AG10803 (cell line): Measurements from ENCODE around the gene EFCAB11.
A peak's percentile ranks its signal among the peaks of the same experiment; 100 is the strongest.

Experiments
- DNase-seq: peaks from one replicate; pipeline ENCODE4 v3.0.0; 2010; ENCODE audit warnings: low read depth
- H3K4me3 ChIP-seq: 2 replicates; pipeline ENCODE4 v1.5.1; 2011; ENCODE audit warnings: mild to moderate bottlenecking, low read length, control low read depth
- CTCF ChIP-seq: conservative IDR thresholded peaks from 2 replicates; pipeline ENCODE4 v1.5.1; 2011; ENCODE audit warnings: mild to moderate bottlenecking, low read length, control low read depth, inconsistent platforms

EFCAB11 gene

GRCh38 chr14:89922031-89922907, 32.3 kb downstream of the EFCAB11 start:
- DNase-seq, result peak; percentile 86
- no peak for TF ChIP-seq CTCF
- no peak overlapping the region for H3K4me3 ChIP-seq

DNA sequence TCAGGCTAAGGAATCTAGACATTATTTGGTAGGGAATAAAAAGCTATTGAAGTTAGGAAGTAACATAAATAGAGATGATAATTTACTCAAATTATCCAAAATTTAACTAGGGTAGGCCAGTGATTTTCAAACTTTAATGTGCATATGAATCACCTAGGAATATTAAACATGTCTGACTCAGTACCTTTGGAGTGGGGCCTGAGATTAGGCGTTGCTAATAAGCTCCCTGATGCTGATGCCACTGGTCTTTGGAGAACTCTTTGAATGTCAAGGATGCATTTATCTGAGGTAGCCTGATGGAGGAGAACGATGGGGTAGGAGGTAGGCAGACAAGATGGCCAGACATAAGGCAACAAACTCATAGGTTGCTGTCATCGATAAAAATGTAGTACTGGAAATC, 33.2 kb downstream of the EFCAB11 start:
- no peak for TF ChIP-seq CTCF
- H3K4me3 ChIP-seq, result no peak overlapping the region
- DNase-seq, result no peak

DNA sequence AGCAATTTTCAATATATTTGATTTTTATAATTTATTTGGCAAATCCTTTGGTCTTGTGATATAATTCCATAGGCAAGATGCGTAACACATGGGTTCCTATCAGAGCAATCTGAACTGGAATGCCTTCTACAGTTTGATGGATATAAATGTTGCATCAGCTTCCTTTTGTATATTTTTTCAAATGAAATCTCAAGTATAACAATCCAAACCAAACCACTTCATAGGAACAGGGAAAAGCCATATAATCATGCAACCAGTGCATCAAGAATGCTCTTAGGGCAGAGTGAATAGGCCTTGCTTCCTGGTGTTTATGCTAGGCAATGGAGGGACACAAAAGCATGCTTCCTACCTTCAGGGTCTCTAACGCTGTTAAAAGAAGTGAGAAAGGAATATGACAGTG, 34.5 kb downstream of the EFCAB11 start:
- no peak overlapping the region for H3K4me3 ChIP-seq
- DNase-seq, result no peak
- no peak for TF ChIP-seq CTCF

DNA sequence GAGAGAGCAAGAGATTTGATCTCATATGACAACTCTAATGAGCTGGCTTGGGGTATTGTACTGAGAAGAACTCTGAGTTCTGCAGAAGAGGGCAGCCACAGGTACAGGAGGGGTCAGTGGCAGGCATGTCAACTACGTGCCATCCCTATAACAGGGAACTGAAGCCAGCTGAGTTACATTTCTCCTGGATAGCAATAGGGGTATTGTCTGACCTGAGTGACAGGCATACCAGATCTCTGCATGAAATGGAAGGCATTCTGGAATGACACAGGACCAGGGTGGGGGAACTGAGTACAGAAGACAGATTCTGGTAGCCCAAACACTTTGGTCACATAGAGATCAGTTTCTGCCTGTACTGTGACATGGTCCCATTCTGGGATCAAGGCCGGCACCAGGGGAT, 35.8 kb downstream of the EFCAB11 start:
- TF ChIP-seq CTCF, result no peak
- no peak for DNase-seq
- no peak overlapping the region for H3K4me3 ChIP-seq

DNA sequence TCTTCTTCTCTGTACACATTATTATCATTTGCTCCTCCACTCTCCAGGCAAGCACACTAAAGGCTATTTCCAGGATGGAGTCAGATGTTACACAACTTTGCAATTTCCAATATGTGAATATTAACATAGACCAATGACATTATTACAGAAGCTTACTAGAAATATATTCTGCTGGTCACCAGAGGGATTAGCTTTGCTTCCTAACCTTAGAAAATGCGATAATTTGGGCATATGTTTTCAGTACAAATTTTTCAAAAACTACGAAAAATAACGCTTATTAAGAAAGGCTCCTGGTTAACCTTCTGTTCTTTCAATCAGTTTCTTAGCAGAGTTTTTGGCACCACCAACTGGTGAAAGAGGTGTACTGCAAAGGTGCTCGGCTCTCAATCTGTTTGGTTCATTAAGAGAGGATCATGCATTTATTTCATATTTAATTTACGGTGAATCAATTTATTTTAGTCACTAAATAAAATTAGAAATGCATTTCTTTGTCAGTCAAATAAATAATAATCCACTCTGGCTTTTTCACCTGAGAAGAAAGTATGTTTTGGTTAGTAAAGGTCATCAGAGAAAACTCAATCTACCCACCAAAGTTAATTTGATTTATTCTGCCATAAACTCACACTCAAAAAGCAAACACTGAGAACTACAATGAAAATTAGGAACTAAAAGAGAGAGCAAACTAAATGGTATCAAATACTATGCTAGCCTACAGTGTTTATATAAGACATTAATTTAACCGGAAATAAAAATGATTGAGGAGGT, 39.2 kb downstream of the EFCAB11 start:
- TF ChIP-seq CTCF, result peak; percentile 98
- no peak overlapping the region for H3K4me3 ChIP-seq
- peak; percentile 71 for DNase-seq

DNA sequence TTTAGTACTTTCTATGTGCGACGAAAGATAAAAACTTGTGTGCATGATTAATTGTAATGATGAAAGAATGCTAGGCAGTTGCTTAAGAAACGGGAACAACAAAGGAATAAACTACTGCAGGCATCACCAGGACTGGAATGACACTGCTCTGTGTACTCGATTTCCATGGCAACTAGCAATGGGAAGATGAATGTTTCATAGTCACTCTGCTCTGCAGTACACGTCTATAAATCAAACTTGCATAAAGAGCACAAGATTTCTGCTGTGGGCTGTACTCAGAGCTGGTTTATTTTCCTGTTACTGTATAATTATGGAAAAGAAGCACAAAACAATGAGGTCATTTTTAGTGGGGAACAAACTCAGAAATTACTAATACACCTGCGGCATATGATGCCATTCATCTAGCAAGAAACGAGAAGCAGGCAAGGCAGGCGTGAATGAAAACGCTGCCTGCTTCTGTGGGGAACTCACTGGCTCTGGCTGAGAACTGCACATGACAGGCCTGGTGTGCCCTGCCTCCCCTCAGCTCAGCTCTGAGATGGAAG, 41.8 kb downstream of the EFCAB11 start:
- H3K4me3 ChIP-seq, result peak overlapping the region; percentile 11; the same call in 1 of the 2 replicates
- TF ChIP-seq CTCF, result no peak
- peak; percentile 99 for DNase-seq
